Measurements from ENCODE around the gene ADGRL1.

- TF ChIP-seq CTCF (IDR thresholded peaks at IDR 0.05) (no peak), EP300 (IDR thresholded peaks at IDR 0.05) (no peak), POLR2A (IDR thresholded peaks at IDR 0.05; ENCODE audit: low read depth) (peak; percentile 77), POLR2AphosphoS5 (IDR thresholded peaks at IDR 0.05) (peak; percentile 82 to 90)
These were observed 87.6 kb downstream of the ADGRL1 start for GRCh38 chr19:14118165-14119051.

All from esophagus muscularis mucosa (tissue), 4 donors.